Neuronal stem cell (in vitro differentiated cells): ENCODE results near the gene MAPK8IP2.
A peak's percentile ranks its signal among the peaks of the same experiment; 100 is the strongest.

Experiments
- DNase-seq: peaks from one replicate; pipeline ENCODE4 v3.0.0-alpha.2; 2013; ENCODE audit warnings: low spot score
- H2AFZ ChIP-seq: one replicate; pipeline ENCODE4 v1.6.1; 2013; ENCODE audit warnings: mild to moderate bottlenecking, low read length, inconsistent platforms
- H2AK5ac ChIP-seq: 2 replicates; pipeline ENCODE4 v1.6.1; 2013; ENCODE audit warnings: low read depth, mild to moderate bottlenecking, inconsistent platforms, low read length, moderate library complexity, mixed read lengths
- H2BK120ac ChIP-seq: 2 replicates; pipeline ENCODE4 v1.6.1; 2013; ENCODE audit warnings: low read depth, mild to moderate bottlenecking, inconsistent platforms, low read length, moderate library complexity, mixed read lengths
- H2BK12ac ChIP-seq: one replicate; pipeline ENCODE4 v1.6.1; 2013; ENCODE audit warnings: low read length, inconsistent platforms
- H2BK15ac ChIP-seq: 2 replicates; pipeline ENCODE4 v1.6.1; 2013; ENCODE audit warnings: mild to moderate bottlenecking, low read length, inconsistent platforms, mixed read lengths
- H2BK5ac ChIP-seq: one replicate; pipeline ENCODE4 v1.6.1; 2013; ENCODE audit warnings: inconsistent platforms, mild to moderate bottlenecking, low read length, moderate library complexity
- H3K14ac ChIP-seq: one replicate; pipeline ENCODE4 v1.6.1; 2013; ENCODE audit warnings: low read length, inconsistent platforms
- H3K18ac ChIP-seq: 2 replicates; pipeline ENCODE4 v1.6.1; 2013; ENCODE audit warnings: low read length, inconsistent platforms
- H3K23ac ChIP-seq: 2 replicates; pipeline ENCODE4 v1.6.1; 2013; ENCODE audit warnings: low read depth, mild to moderate bottlenecking, mixed read lengths, low read length, inconsistent platforms; ENCODE audit not compliant: poor library complexity
- H3K27ac ChIP-seq: replicated peaks from 3 replicates; pipeline ENCODE4 v1.5.1; 2013; ENCODE audit warnings: low read length, inconsistent platforms
- H3K27me3 ChIP-seq, 3 experiments: 2 replicates each; pipeline ENCODE4 v1.6.1; 2013; ENCODE audit warnings: low read length in 3 of 3, mild to moderate bottlenecking in 2 of 3, inconsistent platforms in 1 of 3, low read depth in 1 of 3, mixed read lengths in 1 of 3, moderate library complexity in 1 of 3; ENCODE audit not compliant: control insufficient read depth in 3 of 3, insufficient read depth in 3 of 3
- H3K36me3 ChIP-seq, 2 donors: replicated peaks in 1 of 2; 2 replicates each; pipeline ENCODE4 v1.6.1; 2013; ENCODE audit warnings: low read length in 2 of 2; ENCODE audit not compliant: control insufficient read depth in 2 of 2, insufficient read depth in 2 of 2
- H3K4ac ChIP-seq: 2 replicates; pipeline ENCODE4 v1.6.1; 2013; ENCODE audit warnings: inconsistent platforms, mild to moderate bottlenecking, low read length, moderate library complexity
- H3K4me1 ChIP-seq, 2 donors: 1 replicate in 1 of 2; 2 replicates in 1 of 2; pipeline ENCODE4 v1.6.1; 2013; ENCODE audit warnings: low read length in 2 of 2, low read depth in 1 of 2; ENCODE audit not compliant: control insufficient read depth in 2 of 2, insufficient read depth in 1 of 2
- H3K4me2 ChIP-seq: one replicate; pipeline ENCODE4 v1.6.1; 2013; ENCODE audit warnings: mild to moderate bottlenecking, low read length, inconsistent platforms; ENCODE audit not compliant: insufficient read depth, poor library complexity, severe bottlenecking
- H3K4me3 ChIP-seq, 2 donors: 2 replicates each; pipeline ENCODE4 v1.5.1; 2013; ENCODE audit warnings: low read length in 2 of 2, mild to moderate bottlenecking in 2 of 2, inconsistent platforms in 1 of 2, moderate library complexity in 1 of 2
- H3K79me1 ChIP-seq: one replicate; pipeline ENCODE4 v1.6.1; 2013; ENCODE audit warnings: low read depth, mild to moderate bottlenecking, inconsistent platforms, low read length, moderate library complexity
- H3K9ac ChIP-seq: one replicate; pipeline ENCODE4 v1.6.1; 2013; ENCODE audit warnings: mild to moderate bottlenecking, low read depth, low read length, inconsistent platforms; ENCODE audit not compliant: poor library complexity
- H3K9me3 ChIP-seq, 2 donors: replicated peaks in 1 of 2; 2 replicates each; pipeline versions ENCODE3 to v1.6.1; 2013; ENCODE audit warnings: low read length in 2 of 2, mild to moderate bottlenecking in 2 of 2, inconsistent platforms in 1 of 2, low read depth in 1 of 2, mixed read lengths in 1 of 2, moderate library complexity in 1 of 2; ENCODE audit not compliant: control insufficient read depth in 2 of 2, insufficient read depth in 1 of 2
- H4K8ac ChIP-seq: one replicate; pipeline ENCODE4 v1.6.1; 2013; ENCODE audit warnings: low read depth, mild to moderate bottlenecking, inconsistent platforms, low read length, moderate library complexity
- H4K91ac ChIP-seq: one replicate; pipeline ENCODE4 v1.6.1; 2013; ENCODE audit warnings: low read length, low read depth, mild to moderate bottlenecking, inconsistent platforms; ENCODE audit not compliant: poor library complexity
- WGBS, 2 donors: extraction: QIAGEN DNeasy Blood & Tissue Kit; methylation state at CpG; one replicate each; pipeline ENCODE4 v1.1.7; 2013; ENCODE audit warnings: missing lambda C conversion rate in 2 of 2, mixed read lengths in 1 of 2; ENCODE audit not compliant: insufficient read length in 2 of 2, insufficient replicate concordance in 1 of 2; ENCODE audit errors: extremely low coverage in 2 of 2; 5-methylcytosine and 5-hydroxymethylcytosine counted together

MAPK8IP2 gene

GRCh38 chr22:50601669-50602337, 1.2 kb downstream of the MAPK8IP2 start:
- no peak for DNase-seq
- H3K27ac ChIP-seq: no peak overlapping the region
- WGBS, 2 donors: no CpG with 5 or more reads among the region's 12 CpGs
- peaks cover 2% of the 10 kb centered on the region for H3K79me1 ChIP-seq
- H2BK12ac ChIP-seq: no peak overlapping the region
- H3K4me2 ChIP-seq: no peak overlapping the region
- peaks cover 0 to 24% of the 10 kb centered on the region in 2 donors for H3K36me3 ChIP-seq
- no peak overlapping the region for H4K91ac ChIP-seq
- H3K27me3 ChIP-seq: peaks cover 0 to 17% (median 0%) of the 10 kb centered on the region in 3 experiments
- H3K23ac ChIP-seq: peak overlapping the region; percentile 52
- no peak overlapping the region for H3K4ac ChIP-seq
- H2AFZ ChIP-seq: no peak overlapping the region
- peak overlapping the region in 1 of 2 donors; percentile 46 for H3K4me3 ChIP-seq
- H3K9me3 ChIP-seq: no peaks in the 10 kb centered on the region
- no peak overlapping the region for H3K9ac ChIP-seq
- H2BK15ac ChIP-seq: no peak overlapping the region
- H4K8ac ChIP-seq: no peak overlapping the region
- no peak overlapping the region for H3K18ac ChIP-seq
- no peak overlapping the region for H2BK120ac ChIP-seq
- no peak overlapping the region for H2AK5ac ChIP-seq
- H2BK5ac ChIP-seq: no peak overlapping the region
- H3K14ac ChIP-seq: no peak overlapping the region
- H3K4me1 ChIP-seq: peaks cover 8 to 12% of the 10 kb centered on the region in 2 donors

- H2BK120ac ChIP-seq: no peak overlapping the region
- no peak for DNase-seq
- peaks cover 0 to 17% (median 0%) of the 10 kb centered on the region in 3 experiments for H3K27me3 ChIP-seq
- H3K4me2 ChIP-seq: no peak overlapping the region
- H3K36me3 ChIP-seq: peaks cover 0 to 23% of the 10 kb centered on the region in 2 donors
- H2AFZ ChIP-seq: no peak overlapping the region
- H3K18ac ChIP-seq: no peak overlapping the region
- H4K8ac ChIP-seq: no peak overlapping the region
- H3K4me1 ChIP-seq: peaks cover 8 to 12% of the 10 kb centered on the region in 2 donors
- H3K4me3 ChIP-seq: no peak overlapping the region
- peaks cover 2% of the 10 kb centered on the region for H3K79me1 ChIP-seq
- no peak overlapping the region for H2AK5ac ChIP-seq
- WGBS, 2 donors: no CpG with 5 or more reads among the region's 2 CpGs
- H2BK5ac ChIP-seq: no peak overlapping the region
- no peak overlapping the region for H3K23ac ChIP-seq
- H4K91ac ChIP-seq: no peak overlapping the region
- no peak overlapping the region for H3K27ac ChIP-seq
- no peak overlapping the region for H2BK15ac ChIP-seq
- H3K14ac ChIP-seq: no peak overlapping the region
- H2BK12ac ChIP-seq: no peak overlapping the region
- no peak overlapping the region for H3K9ac ChIP-seq
- no peak overlapping the region for H3K4ac ChIP-seq
- H3K9me3 ChIP-seq: no peaks in the 10 kb centered on the region
Observed at GRCh38 chr22:50602338-50602700, 1.7 kb downstream of the MAPK8IP2 start.

- peaks cover 0 to 20% (median 0%) of the 10 kb centered on the region in 3 experiments for H3K27me3 ChIP-seq
- no peaks in the 10 kb centered on the region for H3K9me3 ChIP-seq
- peaks cover 8 to 12% of the 10 kb centered on the region in 2 donors for H3K4me1 ChIP-seq
- H2BK5ac ChIP-seq: peak overlapping the region; percentile 39
- no peak overlapping the region for H3K4me2 ChIP-seq
- H2BK15ac ChIP-seq: no peak overlapping the region
- H3K23ac ChIP-seq: peak overlapping the region; percentile 20
- no peak overlapping the region for H2BK12ac ChIP-seq
- no peak overlapping the region for H2BK120ac ChIP-seq
- H3K79me1 ChIP-seq: peaks cover 2% of the 10 kb centered on the region
- H3K27ac ChIP-seq: no peak overlapping the region
- no peak overlapping the region for H4K8ac ChIP-seq
- peak overlapping the region; percentile 44 for H3K9ac ChIP-seq
- no peak overlapping the region for H2AFZ ChIP-seq
- peaks cover 0 to 30% of the 10 kb centered on the region in 2 donors for H3K36me3 ChIP-seq
- H3K18ac ChIP-seq: peak overlapping the region; percentile 28
- no CpG with 5 or more reads among the region's 70 CpGs for WGBS, 2 donors
- H2AK5ac ChIP-seq: no peak overlapping the region
- H4K91ac ChIP-seq: no peak overlapping the region
- H3K14ac ChIP-seq: peak overlapping the region; percentile 3
- DNase-seq: no peak
- H3K4ac ChIP-seq: no peak overlapping the region
- no peak overlapping the region for H3K4me3 ChIP-seq
Observed at GRCh38 chr22:50603511-50604255, 3.1 kb downstream of the MAPK8IP2 start.
